Gastroesophageal sphincter (tissue), 4 donors: ENCODE measurements around the gene ZER1. TPM values are rescaled to one million over a fixed set of nuclear protein-coding genes. Genes with fewer than 3 reads are reported as not detected.

Experiments
- ATAC-seq: fragments of 150-250 bp; one replicate; pipeline ENCODE4 v1.9.1; 2016; ENCODE audit warnings: mild to moderate bottlenecking, moderate library complexity
- H3K27ac ChIP-seq, 4 donors: fragments of 200-600 bp; sonication (generic) in 3 of 4; 1 replicate in 3 of 4; 2 replicates in 1 of 4; pipeline ENCODE4 v1.5.1; 2016 to 2019
- H3K27me3 ChIP-seq: fragments of 200-600 bp; sonication (generic); one replicate; pipeline ENCODE4 v1.5.1; 2019
- H3K36me3 ChIP-seq, 2 donors: fragments of 200-600 bp; sonication (generic); one replicate each; pipeline ENCODE4 v1.5.1; 2019; ENCODE audit warnings: control low read depth in 1 of 2
- H3K4me1 ChIP-seq, 3 donors: fragments of 200-600 bp; sonication (generic); 1 replicate in 2 of 3; 2 replicates in 1 of 3; pipeline ENCODE4 v1.5.1; 2016 to 2019; ENCODE audit warnings: control low read depth in 2 of 3
- H3K4me3 ChIP-seq, 2 donors: fragments of 200-600 bp; sonication (generic); one replicate each; pipeline ENCODE4 v1.5.1; 2019; ENCODE audit warnings: mild to moderate bottlenecking in 1 of 2, moderate library complexity in 1 of 2
- H3K9me3 ChIP-seq, 3 donors: fragments of 200-600 bp; sonication (generic); one replicate each; pipeline ENCODE4 v1.5.1; 2017 to 2019; ENCODE audit warnings: control low read depth in 2 of 3
- CTCF ChIP-seq, 4 experiments: fragments of 200-600 bp in 2 of 4; fragments of 450-650 bp in 2 of 4; sonication (generic) in 1 of 4; IDR thresholded peaks; one replicate each; pipeline ENCODE4 v1.5.1; 2017 to 2019; ENCODE audit warnings: antibody characterized with exemption in 4 of 4, mild to moderate bottlenecking in 2 of 4, moderate library complexity in 2 of 4
- EP300 ChIP-seq: sonication (generic); formaldehyde crosslinking; IDR thresholded peaks from one replicate; pipeline ENCODE4 v1.6.1; 2017; ENCODE audit warnings: antibody characterized with exemption, mild to moderate bottlenecking
- POLR2A ChIP-seq, 2 donors: fragments of 450-650 bp; IDR thresholded peaks; one replicate each; pipeline ENCODE4 v1.6.1; 2017; ENCODE audit warnings: antibody characterized with exemption in 2 of 2, mild to moderate bottlenecking in 2 of 2, moderate library complexity in 1 of 2
- POLR2AphosphoS5 ChIP-seq: sonication (generic); formaldehyde crosslinking; IDR thresholded peaks from one replicate; pipeline ENCODE4 v1.6.1; 2017; ENCODE audit warnings: antibody characterized with exemption
- WGBS, 2 donors: methylation state at CpG; one replicate each; pipeline ENCODE4 v1.1.5; 2018; ENCODE audit warnings: low coverage in 1 of 2; 5-methylcytosine and 5-hydroxymethylcytosine counted together
- total RNA-seq, 4 donors: library from RNA; depleted of rRNA; stranded (reverse); fragments of >200 nt; gene quantifications; one replicate each; pipeline ENCODE4 v1.1.0, GENCODE V29; 2016

Gene ZER1
- total RNA-seq, 4 donors from 2014 or later: 55.1 to 104 (median 60.2) TPM

DNA sequence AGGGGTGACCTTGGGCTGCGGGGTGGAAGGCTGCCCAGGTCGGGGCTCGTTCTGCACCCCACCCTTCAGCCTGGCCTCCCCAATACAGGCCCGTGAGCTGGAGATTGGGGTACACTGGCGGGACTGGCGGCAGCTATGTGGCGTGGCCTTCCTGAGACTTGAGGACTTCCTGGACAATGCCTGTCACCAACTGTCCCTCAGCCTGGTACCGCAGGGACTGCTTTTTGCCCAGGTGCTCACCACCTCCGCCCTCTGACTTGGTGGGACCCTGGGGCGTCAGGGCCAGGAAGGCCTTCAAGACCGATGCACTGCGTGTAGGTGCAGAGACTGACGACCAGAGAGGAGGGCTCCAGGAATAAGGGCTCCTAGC lies 58.3 kb downstream of the ZER1 start:
- no peak overlapping the region for H3K27ac ChIP-seq
- no peaks in the 10 kb centered on the region for H3K9me3 ChIP-seq
- no peaks in the 10 kb centered on the region for H3K4me1 ChIP-seq
- no peaks in the 10 kb centered on the region for H3K27me3 ChIP-seq
- H3K36me3 ChIP-seq: peaks cover 0 to 16% of the 10 kb centered on the region in 2 donors
- no CpG with 5 or more reads among the region's 13 CpGs for WGBS, 2 donors
- ATAC-seq: no peak
- TF ChIP-seq POLR2A (IDR thresholded peaks at IDR 0.05) (no peak), POLR2AphosphoS5 (no peak), EP300 (no peak)
- H3K4me3 ChIP-seq: no peak overlapping the region

GRCh38 chr9:128712451-128713410 lies 59.0 kb downstream of the ZER1 start:
- Histone ChIP-seq H3K9me3 (no peaks in the 10 kb centered on the region), H3K27me3 (no peaks in the 10 kb centered on the region), H3K4me3 (no peak overlapping the region), H3K27ac (no peak overlapping the region), H3K36me3 (peaks cover 0 to 16% of the 10 kb centered on the region in 2 donors), H3K4me1 (no peaks in the 10 kb centered on the region)
- 80% methylated on average over 1 of the region's 26 CpGs; no CpG with 5 or more reads in 1 of the 2 donors for WGBS, 2 donors
- no peak for ATAC-seq
- TF ChIP-seq CTCF (IDR thresholded peaks at IDR 0.05) (no peak), EP300 (no peak), POLR2AphosphoS5 (no peak)

GRCh38 chr9:128707446-128707845 lies 64.3 kb downstream of the ZER1 start:
- Histone ChIP-seq H3K36me3 (no peaks in the 10 kb centered on the region), H3K4me1 (peaks cover 0 to 13% (median 4%) of the 10 kb centered on the region in 3 donors), H3K27me3 (no peaks in the 10 kb centered on the region), H3K27ac (no peak overlapping the region), H3K9me3 (no peaks in the 10 kb centered on the region), H3K4me3 (no peak overlapping the region)
- WGBS, 2 donors: 96% methylated on average over 4 to 8 of the region's 8 CpGs
- no peak for ATAC-seq
- TF ChIP-seq CTCF (IDR thresholded peaks at IDR 0.05) (no peak), POLR2A (IDR thresholded peaks at IDR 0.05) (no peak), POLR2AphosphoS5 (no peak), EP300 (no peak)

DNA sequence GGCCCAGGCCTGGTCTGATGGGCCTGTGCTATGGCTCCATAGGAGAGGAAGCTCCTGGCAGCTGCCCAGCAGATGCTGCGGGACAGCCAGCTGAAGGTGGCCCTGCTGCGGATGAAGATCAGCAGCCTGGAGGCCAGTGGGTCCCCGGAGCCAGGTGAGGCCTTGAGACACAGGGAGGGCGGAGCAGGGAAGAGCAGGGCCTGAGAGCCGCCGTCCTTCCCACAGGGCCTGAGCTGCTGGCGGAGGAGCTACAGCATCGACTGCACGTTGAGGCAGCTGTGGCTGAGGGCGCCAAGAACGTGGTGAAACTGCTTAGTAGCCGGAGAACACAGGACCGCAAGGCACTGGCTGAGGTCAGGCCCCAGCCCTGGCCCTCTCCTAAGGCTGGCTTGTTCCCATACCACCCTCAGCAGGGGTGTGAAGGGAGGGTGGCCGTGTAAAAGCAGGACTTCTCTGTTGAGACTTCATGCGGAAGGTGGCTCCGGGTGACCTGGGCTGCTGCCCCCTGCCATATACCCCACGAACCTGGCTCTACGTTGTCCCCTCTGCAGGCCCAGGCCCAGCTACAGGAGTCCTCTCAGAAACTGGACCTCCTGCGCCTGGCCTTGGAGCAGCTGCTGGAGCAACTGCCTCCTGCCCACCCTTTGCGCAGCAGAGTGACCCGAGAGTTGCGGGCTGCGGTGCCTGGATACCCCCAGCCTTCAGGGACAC lies 64.9 kb downstream of the ZER1 start:
- TF ChIP-seq POLR2AphosphoS5 (no peak), EP300 (no peak), POLR2A (IDR thresholded peaks at IDR 0.05) (no peak), CTCF (IDR thresholded peaks at IDR 0.05) (no peak)
- WGBS, 2 donors: 71 to 83% methylated on average over 2 to 8 of the region's 23 CpGs
- no peaks in the 10 kb centered on the region for H3K36me3 ChIP-seq
- H3K27ac ChIP-seq: no peak overlapping the region
- peaks cover 0 to 19% (median 4%) of the 10 kb centered on the region in 3 donors for H3K4me1 ChIP-seq
- no peak for ATAC-seq
- H3K9me3 ChIP-seq: no peaks in the 10 kb centered on the region
- H3K27me3 ChIP-seq: no peaks in the 10 kb centered on the region
- H3K4me3 ChIP-seq: no peak overlapping the region

- no peaks in the 10 kb centered on the region for H3K36me3 ChIP-seq
- peaks cover 0 to 20% (median 4%) of the 10 kb centered on the region in 3 donors for H3K4me1 ChIP-seq
- no peak overlapping the region for H3K27ac ChIP-seq
- no peaks in the 10 kb centered on the region for H3K27me3 ChIP-seq
- no peak for ATAC-seq
- no peak for TF ChIP-seq POLR2A (IDR thresholded peaks at IDR 0.05)
- no peak for TF ChIP-seq CTCF (IDR thresholded peaks at IDR 0.05)
- no peak for TF ChIP-seq POLR2AphosphoS5
- no peak for TF ChIP-seq EP300
- no peak overlapping the region for H3K4me3 ChIP-seq
- no peaks in the 10 kb centered on the region for H3K9me3 ChIP-seq
- WGBS, 2 donors: 80% methylated on average over 1 of the region's 1 CpG; no CpG with 5 or more reads in 1 of the 2 donors
These were observed 65.7 kb downstream of the ZER1 start for GRCh38 chr9:128706045-128706444.
